GM06990 (cell line): ENCODE results near the gene MSH5.

Experiments used
- DNase-seq: peaks from one replicate; pipeline ENCODE4 v3.0.0-alpha.2; 2011; ENCODE audit not compliant: insufficient read length; ENCODE audit errors: extremely low read depth
- H3K27me3 ChIP-seq: replicated peaks from 2 replicates; pipeline ENCODE4 v1.6.0; 2011; ENCODE audit warnings: low read length; ENCODE audit not compliant: control insufficient read depth, insufficient read depth
- H3K36me3 ChIP-seq: 2 replicates; pipeline ENCODE4 v1.5.1; 2011; ENCODE audit warnings: low read length; ENCODE audit not compliant: control insufficient read depth, insufficient read depth
- H3K4me3 ChIP-seq: replicated peaks from 2 replicates; pipeline ENCODE4 v1.5.1; 2011; ENCODE audit warnings: low read depth, mild to moderate bottlenecking, control low read depth, low read length
- TF ChIP-seq, protein P1 (sequence below): IDR thresholded peaks from 2 replicates; pipeline ENCODE4 v1.5.1; 2011; ENCODE audit warnings: low read length, control low read depth, mild to moderate bottlenecking, inconsistent platforms; ENCODE audit not compliant: insufficient read depth, poor library complexity, severe bottlenecking

The MSH5 gene

DNA sequence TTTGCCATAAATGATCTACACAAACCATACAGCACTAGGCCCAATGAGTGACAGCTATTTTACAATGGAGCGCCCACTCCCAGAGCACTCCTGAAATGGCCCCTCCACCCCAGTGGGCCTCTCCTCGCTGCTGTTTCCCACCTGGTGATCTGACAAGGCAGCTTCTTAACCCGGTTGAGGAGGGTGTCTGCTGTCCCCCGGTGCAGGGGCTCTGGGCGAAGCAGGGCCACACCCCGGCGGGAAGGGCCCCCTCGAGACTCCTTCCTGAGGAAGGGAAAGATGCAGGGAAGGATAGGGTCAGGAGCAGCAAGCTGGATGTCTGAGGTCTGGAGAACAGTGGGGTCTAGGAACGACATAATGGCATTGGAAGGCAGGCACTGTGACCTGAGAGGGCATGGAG lies 46.9 kb upstream of the MSH5 start:
- Histone ChIP-seq H3K4me3 (no peak overlapping the region), H3K27me3 (no peaks in the 10 kb centered on the region), H3K36me3 (peaks cover 42% of the 10 kb centered on the region)
- no peak for DNase-seq
- TF ChIP-seq, protein P1, sequence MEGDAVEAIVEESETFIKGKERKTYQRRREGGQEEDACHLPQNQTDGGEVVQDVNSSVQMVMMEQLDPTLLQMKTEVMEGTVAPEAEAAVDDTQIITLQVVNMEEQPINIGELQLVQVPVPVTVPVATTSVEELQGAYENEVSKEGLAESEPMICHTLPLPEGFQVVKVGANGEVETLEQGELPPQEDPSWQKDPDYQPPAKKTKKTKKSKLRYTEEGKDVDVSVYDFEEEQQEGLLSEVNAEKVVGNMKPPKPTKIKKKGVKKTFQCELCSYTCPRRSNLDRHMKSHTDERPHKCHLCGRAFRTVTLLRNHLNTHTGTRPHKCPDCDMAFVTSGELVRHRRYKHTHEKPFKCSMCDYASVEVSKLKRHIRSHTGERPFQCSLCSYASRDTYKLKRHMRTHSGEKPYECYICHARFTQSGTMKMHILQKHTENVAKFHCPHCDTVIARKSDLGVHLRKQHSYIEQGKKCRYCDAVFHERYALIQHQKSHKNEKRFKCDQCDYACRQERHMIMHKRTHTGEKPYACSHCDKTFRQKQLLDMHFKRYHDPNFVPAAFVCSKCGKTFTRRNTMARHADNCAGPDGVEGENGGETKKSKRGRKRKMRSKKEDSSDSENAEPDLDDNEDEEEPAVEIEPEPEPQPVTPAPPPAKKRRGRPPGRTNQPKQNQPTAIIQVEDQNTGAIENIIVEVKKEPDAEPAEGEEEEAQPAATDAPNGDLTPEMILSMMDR, result no peak

DNA sequence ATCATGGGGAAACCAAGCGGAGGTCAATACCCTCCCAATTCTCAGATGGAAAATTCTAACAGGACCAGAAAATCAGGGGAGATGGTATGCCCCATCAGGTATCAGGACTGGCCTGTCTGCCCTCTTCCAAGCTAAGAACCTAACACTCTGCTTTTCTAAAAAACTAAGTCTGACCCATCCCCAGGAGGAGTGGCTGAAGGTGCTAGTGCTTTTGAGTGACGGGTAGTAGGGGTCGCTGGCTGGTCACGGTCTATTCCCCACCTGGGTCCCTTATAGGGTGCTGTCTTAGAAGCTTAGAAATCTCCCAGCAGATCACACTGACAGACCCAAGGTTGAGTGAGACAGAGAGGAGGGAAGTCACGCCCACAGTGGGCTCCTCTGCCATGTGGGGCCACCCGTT lies 46.3 kb upstream of the MSH5 start:
- DNase-seq, result no peak
- TF ChIP-seq, protein P1, result no peak
- Histone ChIP-seq H3K27me3 (no peaks in the 10 kb centered on the region), H3K36me3 (peaks cover 37% of the 10 kb centered on the region), H3K4me3 (no peak overlapping the region)

DNA sequence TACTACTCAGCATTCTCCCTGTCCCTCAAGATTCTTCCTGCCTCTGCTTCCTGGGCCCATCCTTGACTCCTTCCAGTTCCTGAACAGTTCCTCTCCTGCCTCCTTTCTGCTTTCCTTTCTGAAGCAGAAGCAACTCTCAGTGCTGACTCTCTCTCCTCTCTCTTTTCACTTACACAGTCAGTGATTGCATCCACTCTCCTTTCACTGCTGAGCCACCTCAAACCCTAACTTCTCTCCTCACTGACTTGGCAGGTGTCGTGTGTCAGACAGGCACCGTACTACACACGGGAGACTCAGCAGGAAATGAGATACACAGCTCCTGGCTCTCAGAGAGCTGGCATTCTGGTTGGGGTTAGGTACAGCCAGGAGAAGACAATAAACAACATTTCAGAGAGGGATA lies 42.2 kb upstream of the MSH5 start:
- H3K4me3 ChIP-seq, result no peak overlapping the region
- DNase-seq, result no peak
- no peaks in the 10 kb centered on the region for H3K27me3 ChIP-seq
- TF ChIP-seq, protein P1, result no peak
- peaks cover 12% of the 10 kb centered on the region for H3K36me3 ChIP-seq

DNA sequence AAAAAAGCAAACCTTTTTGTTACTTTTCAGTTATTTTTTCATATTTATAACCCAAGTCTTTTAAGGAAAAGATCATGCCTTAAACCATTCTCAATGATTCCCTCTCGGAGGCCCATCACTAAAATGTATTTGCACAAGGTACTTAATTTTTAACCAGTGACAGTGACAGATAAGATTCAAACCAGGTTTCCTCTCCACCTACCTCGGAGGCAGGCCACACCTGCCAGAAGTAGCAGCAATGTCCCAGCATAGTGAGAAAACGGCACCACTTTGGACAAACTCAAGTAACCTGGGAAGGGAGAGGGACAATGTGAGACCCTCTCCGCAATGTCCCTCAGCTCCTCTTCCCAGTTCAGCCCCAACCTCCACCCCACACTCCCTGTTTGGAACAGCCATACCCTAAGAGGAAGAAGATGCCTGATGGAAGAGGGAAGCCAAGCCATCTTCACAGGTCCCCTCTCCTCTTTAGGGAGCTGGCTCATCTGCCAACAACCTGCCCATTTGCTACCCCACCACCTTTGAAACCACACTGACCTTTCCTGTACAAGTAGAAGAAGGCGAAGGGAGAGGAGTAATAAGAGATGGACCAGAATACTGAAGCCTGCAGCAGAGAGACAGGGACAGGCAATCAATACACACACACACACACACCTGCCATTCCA lies 38.9 kb upstream of the MSH5 start:
- peaks cover 5% of the 10 kb centered on the region for H3K36me3 ChIP-seq
- no peaks in the 10 kb centered on the region for H3K27me3 ChIP-seq
- TF ChIP-seq, protein P1, result no peak
- no peak overlapping the region for H3K4me3 ChIP-seq
- no peak for DNase-seq

DNA sequence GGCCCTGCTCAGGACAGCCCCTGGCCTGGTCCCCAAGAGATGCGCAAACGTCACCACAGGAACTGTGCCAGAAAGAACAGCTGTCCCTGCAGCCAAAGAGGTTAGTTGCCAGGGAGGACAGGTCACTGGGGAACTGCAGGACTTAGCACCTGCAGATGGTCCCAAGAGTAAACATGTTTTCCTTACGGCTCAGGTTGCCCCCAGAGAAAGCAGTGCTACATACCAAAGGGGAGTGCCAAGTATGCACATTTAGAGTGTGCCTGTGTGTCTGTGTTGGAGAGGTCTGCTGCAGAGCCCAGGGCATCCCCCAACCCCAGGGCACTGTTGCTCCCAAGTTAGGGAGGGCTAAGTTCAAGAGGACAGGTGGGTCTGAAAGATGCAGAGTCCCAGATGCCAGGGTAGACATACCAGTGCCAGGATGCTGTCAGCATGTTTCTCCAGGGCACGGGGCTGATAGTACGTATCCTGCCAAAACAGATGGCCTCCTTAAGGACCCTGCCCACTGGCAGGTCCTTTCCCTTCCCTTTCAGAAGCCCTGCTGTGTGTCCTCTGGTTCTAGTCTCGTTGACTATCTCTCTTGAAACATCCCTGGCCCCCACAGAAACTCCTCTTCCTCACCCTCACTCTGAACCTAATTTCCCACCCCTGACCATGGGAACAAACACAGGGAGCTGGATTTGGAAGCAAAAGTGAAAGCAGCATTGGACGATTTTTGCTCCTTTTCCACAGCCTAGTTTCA lies 38.0 kb upstream of the MSH5 start:
- peak overlapping the region; percentile 94 for H3K4me3 ChIP-seq
- H3K36me3 ChIP-seq, result peaks cover 2% of the 10 kb centered on the region
- no peak for DNase-seq
- no peaks in the 10 kb centered on the region for H3K27me3 ChIP-seq
- TF ChIP-seq, protein P1, result no peak
